Measurements from ENCODE around the gene KRTAP19-8.

- TF ChIP-seq POLR2A (IDR thresholded peaks at IDR 0.05; ENCODE audit: low read depth, low read length), result no peak
- no peak for TF ChIP-seq POLR2AphosphoS5 (IDR thresholded peaks at IDR 0.05; ENCODE audit: low read depth, low read length)
- TF ChIP-seq SPI1 (IDR thresholded peaks at IDR 0.05; ENCODE audit: low read depth, low read length), result no peak
- no peak for TF ChIP-seq POU2F2 (IDR thresholded peaks at IDR 0.05; ENCODE audit: low read depth, low read length)
- no peak for TF ChIP-seq TAF1 (IDR thresholded peaks at IDR 0.05; ENCODE audit: low read depth, low read length)
These were observed 14.6 kb downstream of the KRTAP19-8 start for GRCh38 chr21:31023680-31024079.
